OCI-LY3 (cell line): ENCODE results near the gene COL4A3.

Source experiments
- H2AFZ ChIP-seq: fragments of 200-600, 300-600 bp; shearing (Covaris generic); 2 replicates; pipeline ENCODE4 v1.6.0; 2014; ENCODE audit warnings: antibody characterized with exemption, low read depth, low read length
- H3K27ac ChIP-seq: fragments of 200-600, 300-600 bp; sonication (generic); 2 replicates; pipeline ENCODE4 v1.5.1; 2014; ENCODE audit warnings: mild to moderate bottlenecking, low read length, moderate library complexity, mixed read lengths
- H3K27me3 ChIP-seq: fragments of 200-600, 300-600 bp; sonication (generic); 2 replicates; pipeline ENCODE4 v1.6.1; 2014; ENCODE audit warnings: low read depth, low read length, mixed read lengths
- H3K36me3 ChIP-seq: fragments of 200-600, 300-600 bp; sonication (generic); replicated peaks from 2 replicates; pipeline ENCODE3; 2014; ENCODE audit warnings: low read depth, low read length, mixed read lengths
- H3K4me1 ChIP-seq: fragments of 300-600, 200-600 bp; sonication (generic); 2 replicates; pipeline ENCODE4 v1.6.1; 2014; ENCODE audit warnings: low read length, mixed read lengths
- H3K4me2 ChIP-seq: fragments of 200-600, 300-600 bp; sonication (generic); 2 replicates; pipeline ENCODE4 v1.6.1; 2014; ENCODE audit warnings: low read length, mixed read lengths
- H3K4me3 ChIP-seq: fragments of 300-600, 200-600 bp; sonication (generic); 2 replicates; pipeline ENCODE4 v1.5.1; 2014; ENCODE audit warnings: antibody characterized with exemption, mild to moderate bottlenecking, low read length, moderate library complexity
- H3K79me2 ChIP-seq: fragments of 300-600, 200-600 bp; shearing (Covaris generic); 2 replicates; pipeline ENCODE4 v1.6.1; 2014; ENCODE audit warnings: mild to moderate bottlenecking, low read length, mixed read lengths
- H3K9ac ChIP-seq: fragments of 300-600, 200-600 bp; shearing (Covaris generic); 2 replicates; pipeline ENCODE4 v1.6.0; 2014; ENCODE audit warnings: mild to moderate bottlenecking, low read length, moderate library complexity
- H3K9me3 ChIP-seq: fragments of 200-600, 300-600 bp; shearing (Covaris generic); 2 replicates; pipeline ENCODE4 v1.6.1; 2014; ENCODE audit warnings: low read length, mixed read lengths; ENCODE audit not compliant: insufficient read depth
- H4K20me1 ChIP-seq: fragments of 200-600, 300-600 bp; sonication (generic); 2 replicates; pipeline ENCODE4 v1.6.1; 2016; ENCODE audit warnings: low read length, mixed read lengths; ENCODE audit not compliant: insufficient read depth
- CTCF ChIP-seq: fragments of 200-600, 300-600 bp; sonication (generic); IDR thresholded peaks from 2 replicates; pipeline ENCODE4 v1.5.1; 2014; ENCODE audit warnings: antibody characterized with exemption, low read length, low read depth
- EZH2phosphoT487 ChIP-seq: fragments of 200-600 bp; shearing (Covaris generic); IDR thresholded peaks from 2 replicates; pipeline ENCODE4 v1.6.1; 2018; ENCODE audit warnings: antibody characterized with exemption, mixed run types, low read depth

The COL4A3 gene

GRCh38 chr2:227201771-227202170 is 37.3 kb downstream of the COL4A3 start:
- no peak overlapping the region for H3K4me2 ChIP-seq
- no peaks in the 10 kb centered on the region for H3K4me1 ChIP-seq
- no peaks in the 10 kb centered on the region for H3K36me3 ChIP-seq
- no peak overlapping the region for H3K9ac ChIP-seq
- no peaks in the 10 kb centered on the region for H4K20me1 ChIP-seq
- no peak overlapping the region for H2AFZ ChIP-seq
- TF ChIP-seq EZH2phosphoT487: no peak
- no peak for TF ChIP-seq CTCF
- no peaks in the 10 kb centered on the region for H3K27me3 ChIP-seq
- H3K79me2 ChIP-seq: no peaks in the 10 kb centered on the region
- H3K4me3 ChIP-seq: no peak overlapping the region
- H3K27ac ChIP-seq: no peak overlapping the region
- no peaks in the 10 kb centered on the region for H3K9me3 ChIP-seq

GRCh38 chr2:227204452-227204851 is 40.0 kb downstream of the COL4A3 start:
- Histone ChIP-seq H4K20me1 (no peaks in the 10 kb centered on the region), H3K9me3 (no peaks in the 10 kb centered on the region), H3K27ac (no peak overlapping the region), H3K4me3 (no peak overlapping the region), H3K4me2 (no peak overlapping the region), H3K27me3 (no peaks in the 10 kb centered on the region), H3K4me1 (no peaks in the 10 kb centered on the region), H3K36me3 (no peaks in the 10 kb centered on the region), H2AFZ (no peak overlapping the region), H3K9ac (no peak overlapping the region), H3K79me2 (no peaks in the 10 kb centered on the region)
- TF ChIP-seq CTCF: no peak
- no peak for TF ChIP-seq EZH2phosphoT487

- Histone ChIP-seq H3K9ac (no peak overlapping the region), H2AFZ (no peak overlapping the region), H3K4me2 (no peak overlapping the region), H3K9me3 (no peaks in the 10 kb centered on the region), H3K79me2 (no peaks in the 10 kb centered on the region), H3K4me1 (no peaks in the 10 kb centered on the region), H3K27me3 (no peaks in the 10 kb centered on the region), H3K27ac (no peak overlapping the region), H3K36me3 (no peaks in the 10 kb centered on the region), H4K20me1 (no peaks in the 10 kb centered on the region), H3K4me3 (no peak overlapping the region)
- TF ChIP-seq EZH2phosphoT487: no peak
- TF ChIP-seq CTCF: no peak
Observed at GRCh38 chr2:227205701-227206100, 41.3 kb downstream of the COL4A3 start.

- no peak for TF ChIP-seq EZH2phosphoT487
- no peak for TF ChIP-seq CTCF
- H3K4me1 ChIP-seq: no peaks in the 10 kb centered on the region
- no peak overlapping the region for H3K4me2 ChIP-seq
- no peak overlapping the region for H3K9ac ChIP-seq
- no peaks in the 10 kb centered on the region for H3K27me3 ChIP-seq
- no peaks in the 10 kb centered on the region for H3K36me3 ChIP-seq
- no peaks in the 10 kb centered on the region for H4K20me1 ChIP-seq
- H3K4me3 ChIP-seq: no peak overlapping the region
- no peaks in the 10 kb centered on the region for H3K9me3 ChIP-seq
- H2AFZ ChIP-seq: no peak overlapping the region
- H3K79me2 ChIP-seq: no peaks in the 10 kb centered on the region
- H3K27ac ChIP-seq: no peak overlapping the region
Observed at GRCh38 chr2:227206406-227206805, 42.0 kb downstream of the COL4A3 start.
